ENCODE results near the gene FAM151B. TPM values are rescaled to one million over a fixed set of nuclear protein-coding genes. Genes with fewer than 3 reads are reported as not detected.

The FAM151B gene
- total and polyA plus RNA-seq, 2 of the 13 experiments (the other 11 are each of a cell fraction or from before 2014, with no cell fraction given), result 0.61 to 1.0 TPM

- no peak for TF ChIP-seq ZNF710 (CRISPR knock-in tag; IDR thresholded peaks at IDR 0.05; ENCODE audit: borderline replicate concordance)
- no peak for TF ChIP-seq ZNF274 (CRISPR knock-in tag; IDR thresholded peaks at IDR 0.05)
- TF ChIP-seq MED8 (CRISPR knock-in tag; IDR thresholded peaks at IDR 0.05; ENCODE audit: insufficient replicate concordance), result no peak
- no peak for TF ChIP-seq SAP130 (CRISPR knock-in tag; IDR thresholded peaks at IDR 0.05; ENCODE audit: low read depth)
- TF ChIP-seq KDM4B (CRISPR knock-in tag; IDR thresholded peaks at IDR 0.05), result no peak
- no peak for TF ChIP-seq CREBL2 (CRISPR knock-in tag; IDR thresholded peaks at IDR 0.05; ENCODE audit: borderline replicate concordance)
- TF ChIP-seq ZNF766 (CRISPR knock-in tag; IDR thresholded peaks at IDR 0.05; ENCODE audit: borderline replicate concordance), result no peak
These were observed 7.5 kb upstream of the FAM151B start (continued) for GRCh38 chr5:80480354-80480753.

GRCh38 chr5:80481019-80481893 lies 6.6 kb upstream of the FAM151B start:
- POLR2A ChIA-PET, result interaction anchor here (0.8 to 1.3 kb wide), 4 partner anchors 73 to 189 kb away, joined by 3 to 5 read pairs (median 4); partner anchors contain the start of genes DHFR, MSH3 and ZFYVE16
- no TSS peak for BruUV-seq (replicated peaks)
- no peaks in the 10 kb centered on the region for H3K9me3 ChIP-seq (ENCODE audit: low read length)
- WGBS (ENCODE audit: low lambda C conversion rate), result 87% methylated on average over 3 of the region's 3 CpGs
- no peak overlapping the region for H3K4me2 ChIP-seq (ENCODE audit: low read depth, low read length)
- no peak overlapping the region for H3K4me3 ChIP-seq (replicated peaks in 1 of 3; ENCODE audit: insufficient read depth in 1 of 3, low read depth in 2 of 3, low read length in 3 of 3)
- no peaks in the 10 kb centered on the region for H3K27me3 ChIP-seq (ENCODE audit: control insufficient read depth in 1 of 2, insufficient read depth in 2 of 2, low read length in 2 of 2)
- H3K9ac ChIP-seq (ENCODE audit: insufficient read depth, low read depth, low read length), result no peak overlapping the region
- intact Hi-C loops (cut with micrococcal nuclease; ENCODE audit: unreplicated experiment), result loop anchor here (2.0 kb wide), 2 partner anchors 174 to 192 kb away; partner anchors contain the start of genes DHFR and MSH3
- in situ Hi-C loops (cut with HindIII; ENCODE audit: extremely low pct_ligation_motif_present, low pct_unique_long_range_greater_than_20kb), result no loop called here
- DNase-seq (ENCODE audit: low spot score), result peak; percentile 67
- H2AFZ ChIP-seq (ENCODE audit: low read length), result no peak overlapping the region
- peak; percentile 99 for ATAC-seq
- no peaks in the 10 kb centered on the region for H3K79me2 ChIP-seq (ENCODE audit: insufficient read depth, low read length)
- CTCF ChIA-PET (ENCODE audit: low intra/inter-chr PET ratio, low total read pairs), result interaction anchor here (1.1 to 1.8 kb wide), 2 partner anchors 175 to 190 kb away, joined by 4 to 15 read pairs; no protein-coding TSS in a partner anchor
- no peak overlapping the region for H3K27ac ChIP-seq (ENCODE audit: extremely low read length, insufficient read depth, low read length)
- FAIRE-seq, result peak; percentile 78
- H3K36me3 ChIP-seq (replicated peaks in 1 of 2; ENCODE audit: control insufficient read depth in 1 of 2, insufficient read depth in 2 of 2, low read length in 2 of 2), result peaks cover 0 to 9% of the 10 kb centered on the region in 2 experiments; a peak in 4 of 5 replicates
- no peaks in the 10 kb centered on the region for H4K20me1 ChIP-seq (ENCODE audit: insufficient read depth, low read length)
- peaks cover 1% of the 10 kb centered on the region; the same call in 1 of the 2 replicates for H3K4me1 ChIP-seq (ENCODE audit: insufficient read depth, low read length)
- TF ChIP-seq SNAI1 (CRISPR knock-in tag; IDR thresholded peaks at IDR 0.05; ENCODE audit: borderline replicate concordance) (no peak), RAD21 (CRISPR knock-in tag; IDR thresholded peaks at IDR 0.05) (peak; percentile 56; the same call in 1 of the 2 replicates), IKZF5 (CRISPR knock-in tag; IDR thresholded peaks at IDR 0.05) (0 out of 2 replicates have a peak, but pooled peaks have one; percentile 26), KDM5A (IDR thresholded peaks at IDR 0.05; ENCODE audit: borderline replicate concordance, low read length) (no peak), CTCF (CRISPR knock-in tag; IDR thresholded peaks at IDR 0.05) (peak; percentile 85), IKZF1 (IDR thresholded peaks at IDR 0.05) (no peak), ARID2 (CRISPR knock-in tag; IDR thresholded peaks at IDR 0.05; ENCODE audit: borderline replicate concordance) (no peak), BRCA1 (CRISPR knock-in tag; IDR thresholded peaks at IDR 0.05) (no peak)

Data from HepG2 (cell line).